ENCODE results near the gene CCNJL.

DNA sequence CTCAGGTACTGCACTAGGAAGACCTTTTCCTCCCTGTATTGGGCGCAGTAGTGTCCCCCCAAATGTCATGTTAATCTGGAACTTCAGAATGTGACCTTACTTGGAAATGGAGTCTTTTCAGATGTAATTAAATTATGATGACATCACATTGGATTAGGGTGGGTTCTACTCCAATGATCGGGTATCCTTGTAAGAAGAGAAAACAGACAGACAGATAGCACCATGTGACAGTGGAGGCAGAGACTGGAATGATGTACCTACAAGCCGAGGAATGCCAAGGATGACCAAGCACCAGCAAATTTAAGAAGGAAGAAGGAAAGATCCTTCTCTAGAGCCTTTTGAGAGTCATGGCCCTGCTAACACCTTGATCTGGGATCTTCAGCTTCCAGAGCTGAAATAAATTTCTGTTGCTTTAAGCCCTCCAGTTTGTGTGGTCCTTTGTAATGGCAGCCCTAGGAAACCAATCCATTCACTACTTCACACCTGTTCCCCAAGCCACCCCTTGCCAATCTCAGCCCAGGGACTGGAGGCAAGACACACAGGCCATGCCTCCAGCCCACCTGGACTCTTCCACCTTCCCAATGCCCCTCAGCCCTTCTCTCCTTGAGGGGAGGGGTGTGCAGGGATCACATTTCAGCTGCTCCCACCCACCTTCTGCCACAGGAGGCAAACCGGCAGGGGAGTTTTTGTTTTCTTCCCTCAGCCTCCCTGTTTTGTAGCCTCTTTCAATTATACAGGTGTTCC is 1.6 kb downstream of the CCNJL start:
- TF ChIP-seq, protein P1, sequence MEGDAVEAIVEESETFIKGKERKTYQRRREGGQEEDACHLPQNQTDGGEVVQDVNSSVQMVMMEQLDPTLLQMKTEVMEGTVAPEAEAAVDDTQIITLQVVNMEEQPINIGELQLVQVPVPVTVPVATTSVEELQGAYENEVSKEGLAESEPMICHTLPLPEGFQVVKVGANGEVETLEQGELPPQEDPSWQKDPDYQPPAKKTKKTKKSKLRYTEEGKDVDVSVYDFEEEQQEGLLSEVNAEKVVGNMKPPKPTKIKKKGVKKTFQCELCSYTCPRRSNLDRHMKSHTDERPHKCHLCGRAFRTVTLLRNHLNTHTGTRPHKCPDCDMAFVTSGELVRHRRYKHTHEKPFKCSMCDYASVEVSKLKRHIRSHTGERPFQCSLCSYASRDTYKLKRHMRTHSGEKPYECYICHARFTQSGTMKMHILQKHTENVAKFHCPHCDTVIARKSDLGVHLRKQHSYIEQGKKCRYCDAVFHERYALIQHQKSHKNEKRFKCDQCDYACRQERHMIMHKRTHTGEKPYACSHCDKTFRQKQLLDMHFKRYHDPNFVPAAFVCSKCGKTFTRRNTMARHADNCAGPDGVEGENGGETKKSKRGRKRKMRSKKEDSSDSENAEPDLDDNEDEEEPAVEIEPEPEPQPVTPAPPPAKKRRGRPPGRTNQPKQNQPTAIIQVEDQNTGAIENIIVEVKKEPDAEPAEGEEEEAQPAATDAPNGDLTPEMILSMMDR (IDR thresholded peaks at IDR 0.05; ENCODE audit: poor library complexity): no peak
- no peak for TF ChIP-seq EZH2phosphoT487 (IDR thresholded peaks at IDR 0.05; ENCODE audit: low read depth, severe bottlenecking, unreplicated experiment)

Data from hepatocyte (in vitro differentiated cells).